Testis (tissue), 3 donors: ENCODE results near the gene UFC1. TPM values are rescaled to one million over a fixed set of nuclear protein-coding genes. Genes with fewer than 3 reads are reported as not detected.

Source experiments
- DNase-seq: peaks from one replicate; pipeline ENCODE4 v3.0.0-alpha.2; 2019
- H3K27ac ChIP-seq, 2 donors: fragments of 200-600 bp; sonication (generic); one replicate each; pipeline ENCODE4 v1.5.1; 2019
- H3K27me3 ChIP-seq: fragments of 200-600 bp; sonication (generic); one replicate; pipeline ENCODE4 v1.5.1; 2019
- H3K36me3 ChIP-seq: fragments of 200-600 bp; sonication (generic); one replicate; pipeline ENCODE4 v1.5.1; 2017; ENCODE audit warnings: low read depth; ENCODE audit errors: missing control alignments
- H3K4me1 ChIP-seq: fragments of 200-600 bp; sonication (generic); one replicate; pipeline ENCODE4 v1.5.1; 2019
- H3K4me3 ChIP-seq, 2 donors: fragments of 200-600 bp; sonication (generic); one replicate each; pipeline ENCODE4 v1.5.1; 2017 to 2019
- H3K9me3 ChIP-seq: fragments of 200-600 bp; sonication (generic); one replicate; pipeline ENCODE4 v1.5.1; 2017
- POLR2A ChIP-seq: fragments of 450-650 bp; IDR thresholded peaks from one replicate; pipeline ENCODE4 v1.6.1; 2017; ENCODE audit warnings: antibody characterized with exemption, mild to moderate bottlenecking, moderate library complexity
- WGBS, 2 donors: methylation state at CpG; one replicate each; pipeline ENCODE4 v1.1.5; 2018; 5-methylcytosine and 5-hydroxymethylcytosine counted together
- intact Hi-C: fragments of 100-400 bp; cut with DNase I; formaldehyde crosslinking; loops from one replicate; pipeline ENCODE4 v1.15.1; 2023; ENCODE audit warnings: low total_unique reads
- polyA plus RNA-seq: library from polyadenylated mRNA; stranded (reverse); fragments of 350-450 nt; fragmentation: Illumina TruSeq; extraction: RNeasy Lipid Tissue Mini Kit (QIAGEN cat#74804); gene quantifications from one replicate; pipeline ENCODE4 v1.2.3, GENCODE V29; 2014; ENCODE audit warnings: low read depth, low replicate concordance; ENCODE audit not compliant: insufficient read depth
- total RNA-seq, 2 donors: library from RNA; depleted of rRNA; stranded (reverse); fragments of >200 nt; gene quantifications; one replicate each; pipeline ENCODE4 v1.2.3, GENCODE V29; 2016
- TF ChIP-seq, protein P1 (sequence below), 3 experiments: fragments of 450-650 bp in 2 of 3; fragments of 200-600 bp in 1 of 3; sonication (generic) in 1 of 3; IDR thresholded peaks; one replicate each; pipeline ENCODE4 v1.5.1; 2016 to 2019; ENCODE audit warnings: antibody characterized with exemption in 3 of 3, mild to moderate bottlenecking in 2 of 3, moderate library complexity in 1 of 3

The UFC1 gene
- total and polyA plus RNA-seq, 3 donors from 2014 or later: 36.9 to 129 (median 68.3) TPM

DNA sequence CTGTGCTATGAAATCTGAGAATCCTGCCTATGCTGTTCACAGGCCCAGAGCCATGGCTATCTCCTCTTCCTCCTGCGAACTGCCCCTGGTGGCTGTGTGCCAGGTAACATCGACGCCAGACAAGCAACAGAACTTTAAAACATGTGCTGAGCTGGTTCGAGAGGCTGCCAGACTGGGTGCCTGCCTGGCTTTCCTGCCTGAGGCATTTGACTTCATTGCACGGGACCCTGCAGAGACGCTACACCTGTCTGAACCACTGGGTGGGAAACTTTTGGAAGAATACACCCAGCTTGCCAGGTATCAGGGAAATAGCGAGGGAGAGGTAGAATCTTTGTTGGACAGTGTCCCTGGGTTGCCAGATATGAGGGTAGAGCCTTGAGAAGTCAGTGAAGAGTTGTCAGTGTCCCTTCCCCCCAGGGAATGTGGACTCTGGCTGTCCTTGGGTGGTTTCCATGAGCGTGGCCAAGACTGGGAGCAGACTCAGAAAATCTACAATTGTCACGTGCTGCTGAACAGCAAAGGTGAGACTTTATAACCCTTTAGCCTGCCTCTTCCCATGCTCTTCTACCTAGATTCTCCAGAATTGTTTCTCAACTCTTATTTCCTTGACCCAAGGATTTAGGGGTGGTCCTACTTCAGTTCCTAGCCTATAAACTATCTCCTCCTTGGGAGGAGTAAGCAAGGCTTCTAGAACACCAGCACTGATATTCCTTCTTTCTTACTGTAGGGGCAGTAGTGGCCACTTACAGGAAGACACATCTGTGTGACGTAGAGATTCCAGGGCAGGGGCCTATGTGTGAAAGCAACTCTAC, 34.5 kb upstream of the UFC1 start:
- no peaks in the 10 kb centered on the region for H3K27me3 ChIP-seq
- H3K9me3 ChIP-seq: no peaks in the 10 kb centered on the region
- peak overlapping the region; percentile 0 to 92 for H3K27ac ChIP-seq
- peaks cover 28% of the 10 kb centered on the region for H3K4me1 ChIP-seq
- no peaks in the 10 kb centered on the region for H3K36me3 ChIP-seq
- WGBS, 2 donors: 27% methylated on average over 8 to 10 of the region's 10 CpGs
- no peak for TF ChIP-seq POLR2A
- TF ChIP-seq, protein P1, sequence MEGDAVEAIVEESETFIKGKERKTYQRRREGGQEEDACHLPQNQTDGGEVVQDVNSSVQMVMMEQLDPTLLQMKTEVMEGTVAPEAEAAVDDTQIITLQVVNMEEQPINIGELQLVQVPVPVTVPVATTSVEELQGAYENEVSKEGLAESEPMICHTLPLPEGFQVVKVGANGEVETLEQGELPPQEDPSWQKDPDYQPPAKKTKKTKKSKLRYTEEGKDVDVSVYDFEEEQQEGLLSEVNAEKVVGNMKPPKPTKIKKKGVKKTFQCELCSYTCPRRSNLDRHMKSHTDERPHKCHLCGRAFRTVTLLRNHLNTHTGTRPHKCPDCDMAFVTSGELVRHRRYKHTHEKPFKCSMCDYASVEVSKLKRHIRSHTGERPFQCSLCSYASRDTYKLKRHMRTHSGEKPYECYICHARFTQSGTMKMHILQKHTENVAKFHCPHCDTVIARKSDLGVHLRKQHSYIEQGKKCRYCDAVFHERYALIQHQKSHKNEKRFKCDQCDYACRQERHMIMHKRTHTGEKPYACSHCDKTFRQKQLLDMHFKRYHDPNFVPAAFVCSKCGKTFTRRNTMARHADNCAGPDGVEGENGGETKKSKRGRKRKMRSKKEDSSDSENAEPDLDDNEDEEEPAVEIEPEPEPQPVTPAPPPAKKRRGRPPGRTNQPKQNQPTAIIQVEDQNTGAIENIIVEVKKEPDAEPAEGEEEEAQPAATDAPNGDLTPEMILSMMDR (IDR thresholded peaks at IDR 0.05): peak in 2 of 3 experiments; percentile 29 to 30
- no peak for DNase-seq
- H3K4me3 ChIP-seq: no peak overlapping the region
- intact Hi-C loops: no loop called here

GRCh38 chr1:161121042-161121650, 32.6 kb upstream of the UFC1 start:
- H3K9me3 ChIP-seq: no peaks in the 10 kb centered on the region
- TF ChIP-seq, protein P1 (IDR thresholded peaks at IDR 0.05): no peak
- TF ChIP-seq POLR2A: no peak
- intact Hi-C loops: no loop called here
- H3K36me3 ChIP-seq: no peaks in the 10 kb centered on the region
- H3K27ac ChIP-seq: no peak overlapping the region
- 85 to 87% methylated on average over 3 of the region's 3 CpGs for WGBS, 2 donors
- H3K4me1 ChIP-seq: peaks cover 26% of the 10 kb centered on the region
- DNase-seq: no peak
- no peak overlapping the region for H3K4me3 ChIP-seq
- H3K27me3 ChIP-seq: no peaks in the 10 kb centered on the region

GRCh38 chr1:161121834-161122233, 31.9 kb upstream of the UFC1 start:
- H3K36me3 ChIP-seq: no peaks in the 10 kb centered on the region
- no peak overlapping the region for H3K4me3 ChIP-seq
- H3K27me3 ChIP-seq: no peaks in the 10 kb centered on the region
- peaks cover 19% of the 10 kb centered on the region for H3K4me1 ChIP-seq
- H3K9me3 ChIP-seq: no peaks in the 10 kb centered on the region
- DNase-seq: no peak
- H3K27ac ChIP-seq: no peak overlapping the region
- WGBS, 2 donors: 68 to 73% methylated on average over 4 of the region's 4 CpGs
- intact Hi-C loops: no loop called here
- no peak for TF ChIP-seq POLR2A
- TF ChIP-seq, protein P1 (IDR thresholded peaks at IDR 0.05): no peak

DNA sequence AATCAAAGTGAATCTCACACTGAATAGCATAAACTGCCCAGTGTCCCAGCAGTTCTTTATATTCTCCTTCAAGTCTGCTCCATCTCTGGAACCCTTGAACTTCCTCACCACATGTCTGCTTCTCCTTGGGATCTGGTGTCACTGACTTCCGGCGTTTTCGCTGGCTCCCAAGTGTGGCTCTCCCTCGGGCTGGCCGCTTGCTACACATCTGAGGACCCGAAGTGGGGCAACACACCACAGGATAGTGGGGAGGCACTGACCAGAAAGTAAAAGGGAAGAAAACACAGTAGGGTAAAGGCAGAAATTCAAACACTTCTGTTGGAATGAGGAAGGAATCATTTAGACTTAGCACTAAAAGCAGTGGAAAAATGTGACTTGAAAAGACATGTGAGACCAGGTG, 30.8 kb upstream of the UFC1 start:
- WGBS, 2 donors: 75 to 84% methylated on average over 6 of the region's 6 CpGs

More for the DNA sequence above, 30.8 kb upstream of the UFC1 start:
- intact Hi-C loops: no loop called here
- Histone ChIP-seq H3K36me3 (no peaks in the 10 kb centered on the region), H3K4me3 (no peak overlapping the region), H3K4me1 (peaks cover 14% of the 10 kb centered on the region), H3K27ac (no peak overlapping the region), H3K9me3 (no peaks in the 10 kb centered on the region), H3K27me3 (no peaks in the 10 kb centered on the region)
- TF ChIP-seq, protein P1 (IDR thresholded peaks at IDR 0.05): no peak
- no peak for TF ChIP-seq POLR2A
- no peak for DNase-seq
